K562 (cell line): Measurements from ENCODE around the gene TRIM71. TPM values are rescaled to one million over a fixed set of nuclear protein-coding genes. Genes with fewer than 3 reads are reported as not detected.

Experiments
- ETV5 ChIP-seq: sonication (generic); formaldehyde crosslinking; IDR thresholded peaks from 2 replicates; pipeline ENCODE4 v1.4.0; 2020; ENCODE audit warnings: low read depth, mild to moderate bottlenecking, missing genetic modification reagents
- HES1 ChIP-seq: fragments of 450-650 bp; IDR thresholded peaks from 2 replicates; pipeline ENCODE4 v1.6.1; 2016; ENCODE audit warnings: low read depth, mild to moderate bottlenecking, moderate library complexity
- MCM3 ChIP-seq: fragments of 450-650 bp; IDR thresholded peaks from 2 replicates; pipeline ENCODE4 v1.6.1; 2016
- MGA ChIP-seq: fragments of 450-650 bp; IDR thresholded peaks from 2 replicates; pipeline ENCODE4 v1.6.1; 2016; ENCODE audit warnings: mild to moderate bottlenecking, moderate library complexity
- NCOA2 ChIP-seq, 2 experiments: fragments of 450-650 bp; IDR thresholded peaks; 2 replicates each; pipeline ENCODE4 v1.6.1; 2018; ENCODE audit warnings: mild to moderate bottlenecking in 2 of 2, moderate library complexity in 1 of 2; ENCODE audit not compliant: partially characterized antibody in 2 of 2
- THAP12 ChIP-seq: fragments of 250-450 bp; sonication (Bioruptor Pico); IDR thresholded peaks from 2 replicates; pipeline ENCODE4 v1.9.0; 2021; ENCODE audit warnings: mild to moderate bottlenecking, inconsistent platforms
- ZNF282 ChIP-seq: sonication (generic); formaldehyde crosslinking; IDR thresholded peaks from 2 replicates; pipeline ENCODE4 v1.8.1; 2023; ENCODE audit warnings: missing genetic modification reagents
- ZNF384 ChIP-seq: IDR thresholded peaks from 2 replicates; pipeline ENCODE4 v1.6.1; 2012; ENCODE audit warnings: low read depth, low read length, improper control_type of control experiment
- polyA plus RNA-seq, 8 experiments: library from polyadenylated mRNA; depleted of rRNA in 4 of 8; stranded (reverse) in 5 of 8; unstranded in 3 of 8; fragments of >200 nt; fragmentation: Nextera tagmentation in 2 of 8; fragmentation: Illumina TruSeq in 1 of 8; extraction: Ambion mirVana in 2 of 8; extraction: Trizol in 1 of 8; gene quantifications; 2 replicates each; pipeline versions ENCODE4 v1.2.1 to v1.2.3, GENCODE V29; 2011 to 2014; ENCODE audit warnings: inconsistent platforms in 1 of 8, missing spikeins in 1 of 8
- total RNA-seq, 7 experiments: library from RNA; depleted of rRNA in 6 of 7; stranded (reverse); fragments of >200 nt in 6 of 7; fragmentation: Illumina TruSeq in 2 of 7; extraction: Trizol in 2 of 7; gene quantifications; 2 replicates each; pipeline versions ENCODE4 v1.2.1 to v1.2.3, GENCODE V29; 2011 to 2021; ENCODE audit warnings: low replicate concordance in 1 of 7
- TF ChIP-seq, protein P1 (sequence below), 3 experiments: IDR thresholded peaks in 2 of 3; conservative IDR thresholded peaks in 1 of 3; 2 replicates each; pipeline ENCODE4 v1.5.1; 2011 to 2012; ENCODE audit warnings: low read length in 3 of 3, mild to moderate bottlenecking in 3 of 3, control low read depth in 2 of 3, improper control_type of control experiment in 1 of 3, inconsistent platforms in 1 of 3, low read depth in 1 of 3, mixed read lengths in 1 of 3, moderate library complexity in 1 of 3; ENCODE audit not compliant: insufficient read depth in 2 of 3

The TRIM71 gene
- total and polyA plus RNA-seq, 9 of the 15 experiments (the other 6 are each of a cell fraction or from before 2014, with no cell fraction given) = 0.04 to 0.11 TPM; not detected in 7

DNA sequence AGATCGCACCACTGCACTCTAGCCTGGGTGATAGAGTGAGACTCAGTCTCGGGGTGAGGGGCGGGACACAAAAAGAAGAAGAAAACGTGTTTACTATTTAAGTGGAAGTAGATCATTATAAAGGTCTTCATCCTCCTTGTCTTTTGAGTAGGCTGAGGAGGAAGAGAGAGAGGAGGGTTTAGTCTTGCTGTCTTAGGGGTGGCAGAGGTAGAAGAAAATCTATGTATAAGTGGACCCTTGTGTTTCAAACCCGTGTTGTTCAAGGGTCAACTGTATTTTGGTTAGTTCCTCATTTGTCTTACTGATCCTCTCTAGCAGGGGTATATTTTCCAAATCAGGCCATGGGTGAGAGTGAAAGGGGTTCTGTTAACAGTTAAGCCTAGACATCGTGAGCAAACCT, 40.1 kb downstream of the TRIM71 start (continued):
- TF ChIP-seq MGA (no peak), NCOA2 (IDR thresholded peaks at IDR 0.05; ENCODE audit: partially characterized antibody in 2 of 2) (no peak), ZNF384 (no peak), THAP12 (CRISPR knock-in tag) (no peak), HES1 (no peak), ZNF282 (CRISPR knock-in tag) (no peak), ETV5 (CRISPR knock-in tag) (no peak), MCM3 (no peak)
- TF ChIP-seq, protein P1, sequence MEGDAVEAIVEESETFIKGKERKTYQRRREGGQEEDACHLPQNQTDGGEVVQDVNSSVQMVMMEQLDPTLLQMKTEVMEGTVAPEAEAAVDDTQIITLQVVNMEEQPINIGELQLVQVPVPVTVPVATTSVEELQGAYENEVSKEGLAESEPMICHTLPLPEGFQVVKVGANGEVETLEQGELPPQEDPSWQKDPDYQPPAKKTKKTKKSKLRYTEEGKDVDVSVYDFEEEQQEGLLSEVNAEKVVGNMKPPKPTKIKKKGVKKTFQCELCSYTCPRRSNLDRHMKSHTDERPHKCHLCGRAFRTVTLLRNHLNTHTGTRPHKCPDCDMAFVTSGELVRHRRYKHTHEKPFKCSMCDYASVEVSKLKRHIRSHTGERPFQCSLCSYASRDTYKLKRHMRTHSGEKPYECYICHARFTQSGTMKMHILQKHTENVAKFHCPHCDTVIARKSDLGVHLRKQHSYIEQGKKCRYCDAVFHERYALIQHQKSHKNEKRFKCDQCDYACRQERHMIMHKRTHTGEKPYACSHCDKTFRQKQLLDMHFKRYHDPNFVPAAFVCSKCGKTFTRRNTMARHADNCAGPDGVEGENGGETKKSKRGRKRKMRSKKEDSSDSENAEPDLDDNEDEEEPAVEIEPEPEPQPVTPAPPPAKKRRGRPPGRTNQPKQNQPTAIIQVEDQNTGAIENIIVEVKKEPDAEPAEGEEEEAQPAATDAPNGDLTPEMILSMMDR (IDR thresholded peaks at IDR 0.05 in 2 of 3, conservative IDR thresholded peaks at IDR 0.05 in 1 of 3; ENCODE audit: insufficient read depth in 2 of 3, low read depth in 1 of 3, low read length in 3 of 3) = no peak
